Endodermal cell (in vitro differentiated cells): ENCODE data around the gene LMCD1. TPM values are rescaled to one million over a fixed set of nuclear protein-coding genes. Genes with fewer than 3 reads are reported as not detected.
A peak's percentile ranks its signal among the peaks of the same experiment; 100 is the strongest.

Experiments
- DNase-seq: peaks from one replicate; pipeline ENCODE4 v3.0.0-alpha.2; 2017
- H3K27ac ChIP-seq: 2 replicates; pipeline ENCODE4 v1.5.1; 2013; ENCODE audit warnings: mild to moderate bottlenecking, low read depth, low read length, moderate library complexity
- H3K27me3 ChIP-seq: 2 replicates; pipeline ENCODE4 v1.6.1; 2013; ENCODE audit warnings: mild to moderate bottlenecking, low read length, moderate library complexity; ENCODE audit not compliant: insufficient read depth, control insufficient read depth, poor library complexity, severe bottlenecking
- H3K36me3 ChIP-seq: 2 replicates; pipeline ENCODE4 v1.7.0; 2013; ENCODE audit warnings: mild to moderate bottlenecking, low read length, moderate library complexity; ENCODE audit not compliant: control insufficient read depth, insufficient read depth
- H3K4me1 ChIP-seq: one replicate; pipeline ENCODE4 v1.7.0; 2013; ENCODE audit warnings: low read length; ENCODE audit not compliant: control insufficient read depth, insufficient read depth
- H3K4me3 ChIP-seq: 2 replicates; pipeline ENCODE4 v1.5.1; 2013; ENCODE audit warnings: mild to moderate bottlenecking, low read length, moderate library complexity
- H3K9ac ChIP-seq: 2 replicates; pipeline ENCODE4 v1.6.1; 2013; ENCODE audit warnings: mild to moderate bottlenecking, low read length, moderate library complexity; ENCODE audit not compliant: poor library complexity, severe bottlenecking; ENCODE audit errors: extremely low read depth
- H3K9me3 ChIP-seq: 2 replicates; pipeline ENCODE4 v1.6.1; 2013; ENCODE audit warnings: mild to moderate bottlenecking, low read length, moderate library complexity; ENCODE audit not compliant: control insufficient read depth
- H3K27ac Mint-ChIP-seq: 2 replicates; pipeline ENCODE4 v1.8.0; 2020; ENCODE audit warnings: mixed read lengths
- H3K27me3 Mint-ChIP-seq: 2 replicates; pipeline ENCODE4 v1.8.0; 2021; ENCODE audit warnings: mild to moderate bottlenecking, mixed read lengths; ENCODE audit not compliant: insufficient read depth
- H3K36me3 Mint-ChIP-seq: 2 replicates; pipeline ENCODE4 v1.8.0; 2020; ENCODE audit warnings: low read depth, mixed read lengths
- H3K4me1 Mint-ChIP-seq: 2 replicates; pipeline ENCODE4 v1.8.0; 2020; ENCODE audit warnings: mixed read lengths
- H3K4me3 Mint-ChIP-seq: 2 replicates; pipeline ENCODE4 v1.8.0; 2020; ENCODE audit warnings: mild to moderate bottlenecking, moderate library complexity, mixed read lengths
- H3K9me3 Mint-ChIP-seq: 2 replicates; pipeline ENCODE4 v1.8.0; 2020; ENCODE audit warnings: mild to moderate bottlenecking, mixed read lengths
- WGBS, 2 experiments: methylation state at CpG; one replicate each; pipeline versions ENCODE4 v1.1.5 to v1.1.7; 2013; ENCODE audit warnings: missing lambda C conversion rate in 2 of 2, mixed read lengths in 1 of 2; ENCODE audit not compliant: insufficient coverage in 1 of 2, insufficient read length in 1 of 2; 5-methylcytosine and 5-hydroxymethylcytosine counted together
- total RNA-seq, 2 donors: library from RNA; stranded (reverse); fragmentation: NEBNext Ultra II Directional in 1 of 2; extraction: Animal tissue kit (Norgen Biotek cat#: 25700) in 1 of 2; gene quantifications; 2 replicates in 1 of 2; 3 replicates in 1 of 2; pipeline ENCODE4 v1.2.1, GENCODE V29; 2021
- TF ChIP-seq, protein P1 (sequence below): fragments of 200-600 bp; sonication (generic); conservative IDR thresholded peaks from 2 replicates; pipeline ENCODE4 v1.5.0; 2021; ENCODE audit warnings: antibody characterized with exemption, mild to moderate bottlenecking

Gene LMCD1
- total RNA-seq, 2 donors from 2014 or later, result 20.7 to 35.7 TPM

- WGBS, 2 experiments, result 58 to 63% methylated on average over 6 to 11 of the region's 11 CpGs
- H3K9ac ChIP-seq, result no peak overlapping the region
- peaks cover 18% of the 10 kb centered on the region for H3K4me1 ChIP-seq
Observed at GRCh38 chr3:8500319-8500988, 1.2 kb upstream of the LMCD1 start.

GRCh38 chr3:8500989-8501370 is 643 bp upstream of the LMCD1 start:
- Mint-ChIP-seq H3K36me3 (peaks cover 2% of the 10 kb centered on the region), H3K27me3 (no peaks in the 10 kb centered on the region), H3K4me1 (peaks cover 54% of the 10 kb centered on the region), H3K4me3 (peak overlapping the region; percentile 68), H3K27ac (peak overlapping the region; percentile 98), H3K9me3 (no peaks in the 10 kb centered on the region)
- Histone ChIP-seq H3K27ac (peak overlapping the region; percentile 81), H3K36me3 (peaks cover 20% of the 10 kb centered on the region), H3K4me3 (peak overlapping the region; percentile 80), H3K27me3 (no peaks in the 10 kb centered on the region), H3K9ac (peak overlapping the region; percentile 55), H3K9me3 (no peaks in the 10 kb centered on the region), H3K4me1 (peaks cover 20% of the 10 kb centered on the region)
- DNase-seq, result no peak
- WGBS, 2 experiments, result 36 to 44% methylated on average over 3 to 6 of the region's 8 CpGs
- TF ChIP-seq, protein P1, sequence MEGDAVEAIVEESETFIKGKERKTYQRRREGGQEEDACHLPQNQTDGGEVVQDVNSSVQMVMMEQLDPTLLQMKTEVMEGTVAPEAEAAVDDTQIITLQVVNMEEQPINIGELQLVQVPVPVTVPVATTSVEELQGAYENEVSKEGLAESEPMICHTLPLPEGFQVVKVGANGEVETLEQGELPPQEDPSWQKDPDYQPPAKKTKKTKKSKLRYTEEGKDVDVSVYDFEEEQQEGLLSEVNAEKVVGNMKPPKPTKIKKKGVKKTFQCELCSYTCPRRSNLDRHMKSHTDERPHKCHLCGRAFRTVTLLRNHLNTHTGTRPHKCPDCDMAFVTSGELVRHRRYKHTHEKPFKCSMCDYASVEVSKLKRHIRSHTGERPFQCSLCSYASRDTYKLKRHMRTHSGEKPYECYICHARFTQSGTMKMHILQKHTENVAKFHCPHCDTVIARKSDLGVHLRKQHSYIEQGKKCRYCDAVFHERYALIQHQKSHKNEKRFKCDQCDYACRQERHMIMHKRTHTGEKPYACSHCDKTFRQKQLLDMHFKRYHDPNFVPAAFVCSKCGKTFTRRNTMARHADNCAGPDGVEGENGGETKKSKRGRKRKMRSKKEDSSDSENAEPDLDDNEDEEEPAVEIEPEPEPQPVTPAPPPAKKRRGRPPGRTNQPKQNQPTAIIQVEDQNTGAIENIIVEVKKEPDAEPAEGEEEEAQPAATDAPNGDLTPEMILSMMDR, result no peak

More at GRCh38 chr3:8500319-8500988, 1.2 kb upstream of the LMCD1 start:
- no peaks in the 10 kb centered on the region for H3K36me3 Mint-ChIP-seq
- Histone ChIP-seq H3K4me3 (no peak overlapping the region), H3K27ac (peak overlapping the region; percentile 75), H3K36me3 (peaks cover 14% of the 10 kb centered on the region), H3K9me3 (no peaks in the 10 kb centered on the region), H3K27me3 (no peaks in the 10 kb centered on the region)
- TF ChIP-seq, protein P1, result no peak
- DNase-seq, result peak; percentile 67
- H3K4me1 Mint-ChIP-seq, result peaks cover 49% of the 10 kb centered on the region
- no peaks in the 10 kb centered on the region for H3K9me3 Mint-ChIP-seq
- peak overlapping the region; percentile 68 for H3K4me3 Mint-ChIP-seq
- peak overlapping the region; percentile 85 for H3K27ac Mint-ChIP-seq
- no peaks in the 10 kb centered on the region for H3K27me3 Mint-ChIP-seq

- H3K4me3 ChIP-seq, result peak overlapping the region; percentile 77
- peaks cover 45% of the 10 kb centered on the region for H3K36me3 ChIP-seq
- H3K9ac ChIP-seq, result peak overlapping the region; percentile 33
- H3K27me3 ChIP-seq, result no peaks in the 10 kb centered on the region
- H3K27ac Mint-ChIP-seq, result peak overlapping the region; percentile 64
- H3K36me3 Mint-ChIP-seq, result peaks cover 3% of the 10 kb centered on the region
- peaks cover 40% of the 10 kb centered on the region for H3K4me1 ChIP-seq
- no peaks in the 10 kb centered on the region for H3K9me3 Mint-ChIP-seq
- peaks cover 64% of the 10 kb centered on the region for H3K4me1 Mint-ChIP-seq
- WGBS, 2 experiments, result 86 to 89% methylated on average over 1 of the region's 1 CpG
- DNase-seq, result no peak
- peak overlapping the region; percentile 38 for H3K4me3 Mint-ChIP-seq
- H3K27me3 Mint-ChIP-seq, result no peaks in the 10 kb centered on the region
- TF ChIP-seq, protein P1, result no peak
- no peak overlapping the region for H3K27ac ChIP-seq
- H3K9me3 ChIP-seq, result no peaks in the 10 kb centered on the region
Observed at GRCh38 chr3:8503461-8503860, 1.8 kb downstream of the LMCD1 start.
